KMS-11 (cell line): ENCODE data around the gene BTNL9.
"Not testable (repeated sequence)": the region's sequence is repeated elsewhere in the genome, so short reads cannot be mapped to it uniquely, and the experiment has no call there.

Source experiments
- H2AFZ ChIP-seq: fragments of 200-600 bp; sonication (generic); 2 replicates; pipeline ENCODE4 v1.6.1; 2016; ENCODE audit warnings: antibody characterized with exemption, mixed run types, low read depth
- H3K27ac ChIP-seq: fragments of 200-600 bp; sonication (generic); 2 replicates; pipeline ENCODE4 v1.6.1; 2016; ENCODE audit warnings: mild to moderate bottlenecking, mixed run types
- H3K27me3 ChIP-seq: fragments of 200-600 bp; sonication (generic); 2 replicates; pipeline ENCODE4 v1.6.1; 2017; ENCODE audit warnings: mild to moderate bottlenecking, low read depth, mixed run types, moderate library complexity; ENCODE audit not compliant: insufficient read depth
- H3K36me3 ChIP-seq: fragments of 200-600 bp; sonication (generic); 2 replicates; pipeline ENCODE4 v1.6.1; 2017; ENCODE audit warnings: mild to moderate bottlenecking, mixed run types; ENCODE audit not compliant: insufficient read depth
- H3K4me1 ChIP-seq: fragments of 200-600 bp; sonication (generic); 2 replicates; pipeline ENCODE4 v1.6.1; 2016; ENCODE audit warnings: mild to moderate bottlenecking, low read depth, mixed run types; ENCODE audit not compliant: poor library complexity, severe bottlenecking
- H3K4me2 ChIP-seq: fragments of 200-600 bp; sonication (generic); 2 replicates; pipeline ENCODE4 v1.7.0; 2016; ENCODE audit warnings: mild to moderate bottlenecking, mixed run types
- H3K4me3 ChIP-seq: fragments of 200-600 bp; sonication (generic); IDR thresholded peaks from 2 replicates; pipeline ENCODE4 v1.6.1; 2017; ENCODE audit warnings: low read depth, low read length, mixed read lengths; ENCODE audit not compliant: insufficient read depth
- H3K79me2 ChIP-seq: fragments of 200-600 bp; sonication (generic); 2 replicates; pipeline ENCODE4 v1.6.1; 2016; ENCODE audit warnings: low read depth, mixed run types; ENCODE audit not compliant: insufficient read depth
- H3K9ac ChIP-seq: fragments of 200-600 bp; sonication (generic); 2 replicates; pipeline ENCODE4 v1.6.1; 2016; ENCODE audit warnings: mild to moderate bottlenecking, mixed run types
- H4K20me1 ChIP-seq: fragments of 200-600 bp; sonication (generic); 2 replicates; pipeline ENCODE4 v1.6.1; 2016; ENCODE audit warnings: mild to moderate bottlenecking, mixed run types; ENCODE audit not compliant: insufficient read depth
- CTCF ChIP-seq: fragments of 200-600 bp; sonication (generic); conservative IDR thresholded peaks from 2 replicates; pipeline ENCODE4 v1.6.1; 2017; ENCODE audit warnings: low read depth, mild to moderate bottlenecking, antibody characterized with exemption, low read length, moderate library complexity, mixed read lengths

BTNL9 gene

DNA sequence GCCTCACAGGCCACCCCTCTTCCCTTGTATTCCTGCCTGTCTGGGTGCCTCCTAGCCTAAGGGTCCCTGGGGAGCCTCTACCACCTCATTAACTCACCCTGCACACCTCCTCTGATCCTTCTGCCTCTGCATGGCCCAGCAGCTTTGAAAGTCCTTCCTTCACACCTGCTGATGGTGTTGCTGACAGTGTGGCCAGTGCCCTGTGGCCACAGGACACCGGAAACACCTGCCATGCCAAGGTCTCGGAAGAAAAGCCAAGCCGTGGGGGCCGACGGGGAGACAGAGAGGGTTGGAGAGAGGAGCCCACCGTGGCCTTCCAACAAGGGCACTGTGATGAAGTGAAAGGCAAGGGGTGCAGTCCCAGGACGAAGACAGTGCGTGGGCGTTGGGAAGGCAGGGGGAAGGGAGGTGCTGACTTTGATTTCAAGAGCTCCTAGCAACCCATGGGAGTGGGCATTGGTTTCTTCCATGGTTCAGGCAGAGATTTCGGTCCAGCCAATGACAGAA is 4.1 kb downstream of the BTNL9 start:
- H3K27me3 ChIP-seq = no peaks in the 10 kb centered on the region
- no peak for TF ChIP-seq CTCF
- no peak overlapping the region for H3K4me3 ChIP-seq
- H2AFZ ChIP-seq = no peak overlapping the region
- H4K20me1 ChIP-seq = no peaks in the 10 kb centered on the region
- H3K4me2 ChIP-seq = no peak overlapping the region
- H3K79me2 ChIP-seq = no peaks in the 10 kb centered on the region
- no peak overlapping the region for H3K9ac ChIP-seq
- no peaks in the 10 kb centered on the region for H3K4me1 ChIP-seq
- H3K27ac ChIP-seq = no peak overlapping the region
- no peaks in the 10 kb centered on the region for H3K36me3 ChIP-seq

DNA sequence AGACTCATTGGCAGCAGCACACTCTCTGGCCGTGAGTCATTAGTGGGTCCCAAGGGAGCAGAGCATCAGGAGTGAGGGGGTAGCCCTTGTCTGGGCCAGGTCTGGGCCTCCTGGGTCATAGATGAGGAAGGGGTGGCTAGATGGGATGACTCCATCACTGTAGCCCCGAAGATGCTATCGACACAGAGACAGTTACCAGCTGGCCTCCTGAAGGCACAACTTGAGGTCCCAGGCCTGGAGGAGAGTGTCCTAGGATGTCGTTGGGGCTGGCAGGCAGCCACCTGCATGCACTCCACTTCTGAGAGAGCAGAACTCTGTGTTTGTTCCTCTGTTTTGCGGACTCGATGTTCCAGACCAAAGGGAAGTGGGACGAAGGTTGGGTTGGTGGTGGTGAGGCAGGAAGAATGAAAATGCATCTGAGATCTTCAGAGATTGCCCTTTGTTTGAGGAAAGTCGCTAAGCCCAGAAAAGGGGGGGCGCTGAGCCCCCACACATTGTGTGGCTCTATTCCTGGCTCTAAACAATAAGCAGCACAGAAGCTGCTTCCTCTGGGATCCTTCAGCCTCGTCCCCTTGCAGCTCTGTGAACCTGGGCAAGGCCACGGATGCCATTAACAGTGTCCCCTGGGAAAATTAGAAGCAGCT is 4.7 kb downstream of the BTNL9 start:
- no peaks in the 10 kb centered on the region for H3K27me3 ChIP-seq
- H3K9ac ChIP-seq = no peak overlapping the region
- H3K4me2 ChIP-seq = no peak overlapping the region
- no peak for TF ChIP-seq CTCF
- H3K4me3 ChIP-seq = no peak overlapping the region
- no peak overlapping the region for H3K27ac ChIP-seq
- H3K4me1 ChIP-seq = no peaks in the 10 kb centered on the region
- H4K20me1 ChIP-seq = no peaks in the 10 kb centered on the region
- no peak overlapping the region for H2AFZ ChIP-seq
- no peaks in the 10 kb centered on the region for H3K36me3 ChIP-seq
- no peaks in the 10 kb centered on the region for H3K79me2 ChIP-seq

GRCh38 chr5:181045316-181045715 is 5.2 kb downstream of the BTNL9 start:
- H3K4me3 ChIP-seq = no peak overlapping the region
- no peaks in the 10 kb centered on the region for H3K27me3 ChIP-seq
- no peak for TF ChIP-seq CTCF
- no peak overlapping the region for H3K4me2 ChIP-seq
- H2AFZ ChIP-seq = no peak overlapping the region
- no peaks in the 10 kb centered on the region for H3K36me3 ChIP-seq
- H3K4me1 ChIP-seq = no peaks in the 10 kb centered on the region
- no peaks in the 10 kb centered on the region for H3K79me2 ChIP-seq
- no peak overlapping the region for H3K9ac ChIP-seq
- no peak overlapping the region for H3K27ac ChIP-seq
- H4K20me1 ChIP-seq = no peaks in the 10 kb centered on the region

GRCh38 chr5:181045857-181046256 is 5.8 kb downstream of the BTNL9 start:
- not testable (repeated sequence) for H3K36me3 ChIP-seq, H2AFZ ChIP-seq, H4K20me1 ChIP-seq, H3K27ac ChIP-seq, H3K27me3 ChIP-seq, H3K4me3 ChIP-seq, H3K4me1 ChIP-seq, H3K4me2 ChIP-seq, H3K79me2 ChIP-seq, H3K9ac ChIP-seq

DNA sequence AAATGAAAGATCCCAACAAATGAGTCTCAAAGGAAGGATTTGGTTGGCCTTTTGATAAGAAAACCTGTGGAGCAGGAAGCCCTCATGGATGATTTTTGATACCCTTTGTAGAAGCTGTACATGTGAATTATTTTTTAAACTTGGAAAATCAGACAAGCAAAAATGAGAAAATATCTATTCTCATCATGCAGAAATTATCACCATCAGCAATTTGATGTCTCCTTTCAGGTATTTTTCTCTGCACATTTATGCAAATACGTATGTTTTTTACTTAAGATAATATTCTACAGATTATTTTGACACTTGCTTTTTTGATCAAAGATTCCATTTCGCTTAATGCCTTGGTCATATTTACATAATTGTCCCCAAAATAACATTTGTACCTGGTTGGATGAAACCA is 7.2 kb downstream of the BTNL9 start:
- Histone ChIP-seq H3K27me3 (no peaks in the 10 kb centered on the region), H3K79me2 (no peaks in the 10 kb centered on the region), H3K4me2 (no peak overlapping the region), H3K9ac (no peak overlapping the region), H2AFZ (no peak overlapping the region), H3K27ac (no peak overlapping the region), H3K4me1 (no peaks in the 10 kb centered on the region), H4K20me1 (no peaks in the 10 kb centered on the region), H3K36me3 (no peaks in the 10 kb centered on the region), H3K4me3 (no peak overlapping the region)
- TF ChIP-seq CTCF = no peak
